Measurements from ENCODE around the gene EEF1AKMT3.
A peak's percentile ranks its signal among the peaks of the same experiment; 100 is the strongest.

The EEF1AKMT3 gene

DNA sequence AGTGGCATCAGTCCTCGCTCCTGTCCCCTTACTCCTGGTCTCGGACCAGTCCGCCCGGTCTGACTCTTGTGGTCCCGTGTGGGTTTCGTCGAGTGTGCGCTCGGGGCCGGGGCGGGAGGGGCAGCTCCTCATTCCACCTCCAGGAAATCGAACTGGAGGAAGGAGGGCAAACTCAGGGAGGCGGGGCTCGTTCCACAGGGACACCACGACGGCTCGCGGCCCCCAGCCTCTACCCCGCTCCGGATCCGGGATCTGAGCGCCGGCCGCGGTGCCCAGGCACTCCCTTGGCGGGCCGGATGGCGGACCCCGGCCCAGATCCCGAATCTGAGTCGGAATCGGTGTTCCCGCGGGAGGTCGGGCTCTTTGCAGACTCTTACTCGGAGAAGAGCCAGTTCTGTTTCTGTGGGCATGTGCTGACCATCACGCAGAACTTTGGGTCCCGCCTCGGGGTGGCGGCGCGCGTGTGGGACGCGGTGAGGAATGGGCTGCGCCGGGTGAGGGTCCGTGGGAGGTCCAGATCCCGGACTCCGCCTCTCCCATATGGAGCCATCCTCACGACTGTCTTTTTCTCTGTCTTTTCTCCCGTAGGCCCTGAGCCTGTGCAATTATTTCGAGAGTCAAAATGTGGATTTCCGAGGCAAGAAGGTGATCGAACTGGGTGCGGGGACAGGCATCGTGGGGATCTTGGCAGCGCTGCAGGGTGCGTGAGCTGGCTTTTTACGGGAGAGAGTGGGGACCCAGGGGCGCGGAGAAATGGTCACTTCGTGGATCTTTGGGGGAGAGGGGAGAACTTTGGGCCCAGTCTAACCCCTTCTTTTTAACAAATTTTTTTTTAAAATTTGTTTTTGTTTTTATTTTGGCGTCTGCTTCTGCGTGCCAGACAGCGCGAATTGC, at the start of gene EEF1AKMT3:
Gene EEF1AKMT3 (plus strand): TSS at position 186 of the 894 bp plus-strand sequence. CDS start 111 bp downstream, at position 297.
- no peak for TF ChIP-seq CTCF (IDR thresholded peaks at IDR 0.05; ENCODE audit: extremely low read depth, insufficient read depth, missing control alignments)
- DNase-seq (ENCODE audit: low spot score), result no peak
- in situ Hi-C loops (cut with MboI; ENCODE audit: low pct_unique_long_range_greater_than_20kb, low sequenced_read_pairs, unreplicated experiment), result no loop called here

- TF ChIP-seq CTCF (IDR thresholded peaks at IDR 0.05; ENCODE audit: extremely low read depth, insufficient read depth, missing control alignments), result no peak
- in situ Hi-C loops (cut with MboI; ENCODE audit: low pct_unique_long_range_greater_than_20kb, low sequenced_read_pairs, unreplicated experiment), result no loop called here
- DNase-seq (ENCODE audit: low spot score), result peak; percentile 16
Observed at GRCh38 chr12:57722716-57723629, 49.4 kb upstream of the EEF1AKMT3 start.

DNA sequence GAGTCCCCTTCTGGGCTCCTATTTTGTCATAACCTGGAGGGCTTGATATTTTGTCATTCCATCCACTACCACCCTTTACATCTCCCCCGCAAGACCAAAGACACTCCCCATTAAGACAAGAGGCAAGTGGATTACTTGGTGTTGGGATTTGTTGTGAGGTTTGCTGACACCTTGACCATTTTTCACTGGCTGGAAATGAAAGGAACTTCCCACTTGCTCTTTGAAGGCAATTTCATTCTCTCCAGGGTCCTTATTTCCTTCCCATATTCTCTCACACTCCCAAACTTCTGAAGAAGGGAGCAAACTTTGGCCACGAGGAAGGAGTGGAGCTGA, 48.8 kb upstream of the EEF1AKMT3 start:
- in situ Hi-C loops (cut with MboI; ENCODE audit: low pct_unique_long_range_greater_than_20kb, low sequenced_read_pairs, unreplicated experiment), result no loop called here
- DNase-seq (ENCODE audit: low spot score), result peak; percentile 28
- no peak for TF ChIP-seq CTCF (IDR thresholded peaks at IDR 0.05; ENCODE audit: extremely low read depth, insufficient read depth, missing control alignments)

GRCh38 chr12:57724003-57724935, 48.1 kb upstream of the EEF1AKMT3 start:
- DNase-seq (ENCODE audit: low spot score), result no peak
- no peak for TF ChIP-seq CTCF (IDR thresholded peaks at IDR 0.05; ENCODE audit: extremely low read depth, insufficient read depth, missing control alignments)
- in situ Hi-C loops (cut with MboI; ENCODE audit: low pct_unique_long_range_greater_than_20kb, low sequenced_read_pairs, unreplicated experiment), result no loop called here

- DNase-seq (ENCODE audit: low spot score), result peak; percentile 14
- in situ Hi-C loops (cut with MboI; ENCODE audit: low pct_unique_long_range_greater_than_20kb, low sequenced_read_pairs, unreplicated experiment), result no loop called here
- TF ChIP-seq CTCF (IDR thresholded peaks at IDR 0.05; ENCODE audit: extremely low read depth, insufficient read depth, missing control alignments), result no peak
Observed at GRCh38 chr12:57724936-57725740, 47.3 kb upstream of the EEF1AKMT3 start.

Measured in GM13977 (cell line).